Measurements from ENCODE around the gene HMGN3.

The HMGN3 gene

DNA sequence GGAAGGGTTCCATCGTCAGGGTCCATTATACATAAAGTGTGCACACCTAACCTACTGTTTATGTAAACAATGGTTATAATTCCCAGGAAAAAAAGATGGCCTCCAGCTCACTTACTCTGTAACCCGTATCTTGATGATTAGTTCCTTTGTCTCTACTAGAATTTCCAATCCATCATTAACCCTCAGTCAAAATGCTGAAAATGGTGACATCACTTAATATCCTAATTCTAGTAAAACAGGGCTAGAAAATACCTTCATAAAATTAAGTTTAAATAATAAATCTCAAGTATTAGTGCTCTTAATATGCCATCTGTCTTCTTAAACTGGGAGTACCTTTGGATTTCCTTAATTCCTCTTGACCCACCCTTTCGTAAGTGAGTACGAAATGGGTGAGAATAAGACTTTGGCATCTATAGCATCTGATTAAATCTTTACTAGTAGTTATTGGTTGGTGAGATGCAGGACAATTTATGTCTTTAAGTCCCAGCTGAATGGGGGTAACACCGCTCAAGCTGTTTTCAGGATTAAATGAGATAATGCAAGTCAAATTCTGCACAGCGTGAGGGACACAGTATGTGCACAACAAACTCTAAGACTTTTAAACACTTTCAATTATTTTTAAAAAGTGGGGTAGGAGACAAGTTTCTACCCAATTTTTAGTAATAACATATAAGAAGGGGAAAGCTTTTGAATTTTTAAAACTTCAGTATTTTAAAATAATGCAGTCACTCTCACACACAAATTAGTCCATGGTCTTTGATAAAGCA, 1.6 kb downstream of the HMGN3 start:
- no peak for DNase-seq (ENCODE audit: low read depth)

DNA sequence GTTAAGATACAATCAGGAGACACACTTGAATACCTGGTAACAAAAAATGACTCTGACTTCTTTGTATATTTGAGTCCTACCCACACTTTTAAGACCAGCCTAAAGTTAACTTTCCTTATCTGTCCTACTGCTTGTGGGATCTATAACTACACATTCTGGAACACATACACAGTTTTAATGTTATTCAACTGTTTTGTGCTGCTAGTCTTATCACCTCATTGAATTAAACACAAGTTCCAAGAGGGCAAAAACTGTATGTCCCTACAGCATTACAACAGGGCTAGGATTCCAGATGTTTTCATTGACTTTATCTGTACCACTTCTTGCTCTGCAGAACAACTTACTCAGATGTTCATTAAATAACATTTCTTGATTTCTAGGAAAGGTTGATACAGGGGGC, 2.8 kb downstream of the HMGN3 start:
- no peak for DNase-seq (ENCODE audit: low read depth)

DNA sequence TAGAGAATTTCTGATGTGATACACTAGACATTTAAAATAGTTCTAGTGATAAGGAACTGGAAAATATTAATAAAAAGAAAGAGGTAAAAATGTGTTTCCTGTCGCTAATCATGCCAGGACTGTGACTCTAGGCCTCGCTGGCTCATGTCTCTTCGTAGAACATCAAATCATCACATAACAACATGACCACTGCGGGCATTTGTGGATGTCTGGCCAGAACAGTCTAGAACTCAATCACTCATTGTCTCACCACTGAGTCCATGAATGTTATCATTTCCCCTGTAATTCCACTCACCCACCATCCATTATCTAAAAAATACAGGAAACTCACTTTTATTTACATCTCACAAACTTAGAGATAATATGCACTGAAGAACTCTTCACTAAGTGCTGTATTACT, 3.4 kb downstream of the HMGN3 start:
- DNase-seq (ENCODE audit: low read depth), result no peak

DNA sequence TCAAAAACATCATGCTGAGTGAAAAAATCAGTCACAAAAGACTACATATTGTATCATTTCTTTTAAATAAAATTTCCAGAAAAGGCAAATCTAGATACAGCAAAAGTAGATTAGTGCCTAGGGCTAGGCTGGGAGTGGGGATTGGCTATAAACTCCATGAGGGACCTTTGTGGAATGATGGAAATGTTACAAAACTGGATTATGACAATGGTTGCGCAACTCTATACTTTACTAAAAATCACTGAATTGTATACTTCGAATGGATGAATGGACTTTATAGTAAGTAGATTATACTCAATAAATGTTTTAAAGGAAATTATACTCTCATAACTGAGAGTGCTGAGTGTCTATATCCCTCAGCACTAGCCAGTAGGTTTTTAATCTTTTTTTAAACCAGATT, 4.3 kb downstream of the HMGN3 start:
- DNase-seq (ENCODE audit: low read depth), result no peak

DNA sequence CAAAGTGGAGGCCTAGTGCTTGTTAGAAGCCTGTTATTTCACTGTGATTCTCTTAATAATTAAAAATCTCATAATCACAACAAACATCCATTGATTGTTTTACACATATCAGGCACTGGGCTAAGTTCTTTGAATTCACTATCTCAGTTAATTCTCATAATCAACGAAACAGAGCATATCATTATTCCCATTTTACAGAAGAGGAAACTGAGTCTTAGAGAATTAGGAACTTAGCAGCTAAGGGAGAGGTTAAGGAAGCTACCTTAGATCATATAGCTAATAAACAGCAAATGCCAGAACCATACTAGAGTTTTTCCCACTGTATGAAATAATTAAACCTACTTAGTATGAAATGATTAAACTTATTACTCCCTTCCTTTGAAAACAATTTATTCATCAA, 7.0 kb downstream of the HMGN3 start:
- DNase-seq (ENCODE audit: low read depth), result no peak

DNA sequence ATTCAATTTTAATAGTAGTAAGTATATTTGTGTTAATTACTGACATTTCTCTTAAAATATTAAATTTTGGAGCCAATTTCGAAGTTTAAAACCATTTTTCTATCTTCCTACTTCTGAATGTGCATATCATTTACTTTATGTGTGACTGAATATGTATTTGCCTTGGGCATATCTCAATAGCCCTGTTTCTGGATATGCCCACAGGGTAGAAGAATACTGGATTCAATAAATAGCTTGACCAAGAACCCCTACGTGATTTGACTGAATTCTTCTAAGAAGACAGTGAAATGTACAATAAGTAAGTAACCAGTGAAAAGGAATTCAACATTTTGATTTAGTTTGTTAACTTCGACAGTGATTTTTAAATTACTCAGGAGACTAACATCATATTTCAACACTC, 7.8 kb downstream of the HMGN3 start:
- DNase-seq (ENCODE audit: low read depth), result no peak

DNA sequence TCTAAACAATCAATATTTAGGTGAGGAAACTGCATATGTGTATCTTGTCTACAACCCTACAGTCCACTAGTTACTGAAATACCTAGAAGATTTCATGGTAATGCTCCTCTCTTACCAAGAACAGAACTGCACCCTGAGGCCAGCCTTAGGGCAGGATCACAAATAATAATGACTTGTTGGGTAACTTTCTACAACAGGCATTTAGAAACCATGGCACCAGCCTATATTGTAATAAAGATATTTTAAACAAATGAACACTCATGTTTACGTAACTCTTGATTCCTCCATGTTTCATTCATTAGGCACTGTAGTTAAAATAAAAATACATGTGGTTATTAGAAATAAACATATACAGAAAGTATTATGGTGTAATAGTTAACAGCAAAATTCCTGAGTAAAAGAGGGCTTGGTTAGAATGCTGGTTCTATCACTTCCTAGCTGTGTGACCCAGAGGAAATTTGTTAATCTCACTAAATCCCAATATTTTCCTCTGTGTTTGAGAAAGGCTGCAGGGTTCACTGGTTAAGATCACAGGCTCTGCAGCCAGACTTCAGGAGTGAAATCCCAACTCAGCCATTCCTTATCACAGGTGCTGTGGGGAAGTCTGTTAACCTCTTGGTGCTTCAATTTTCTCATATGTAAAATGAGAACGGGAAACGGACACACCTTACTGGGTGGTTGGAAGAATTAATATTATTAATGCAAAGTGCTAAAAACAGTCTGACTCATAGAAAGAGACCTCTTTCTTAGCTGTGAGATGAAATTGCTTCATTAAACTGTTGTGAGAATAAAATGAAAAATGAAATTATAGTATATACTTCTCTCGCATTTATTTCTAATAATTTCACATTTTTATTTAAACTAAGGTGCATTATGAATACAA, 8.5 kb downstream of the HMGN3 start:
- DNase-seq (ENCODE audit: low read depth), result no peak

DNA sequence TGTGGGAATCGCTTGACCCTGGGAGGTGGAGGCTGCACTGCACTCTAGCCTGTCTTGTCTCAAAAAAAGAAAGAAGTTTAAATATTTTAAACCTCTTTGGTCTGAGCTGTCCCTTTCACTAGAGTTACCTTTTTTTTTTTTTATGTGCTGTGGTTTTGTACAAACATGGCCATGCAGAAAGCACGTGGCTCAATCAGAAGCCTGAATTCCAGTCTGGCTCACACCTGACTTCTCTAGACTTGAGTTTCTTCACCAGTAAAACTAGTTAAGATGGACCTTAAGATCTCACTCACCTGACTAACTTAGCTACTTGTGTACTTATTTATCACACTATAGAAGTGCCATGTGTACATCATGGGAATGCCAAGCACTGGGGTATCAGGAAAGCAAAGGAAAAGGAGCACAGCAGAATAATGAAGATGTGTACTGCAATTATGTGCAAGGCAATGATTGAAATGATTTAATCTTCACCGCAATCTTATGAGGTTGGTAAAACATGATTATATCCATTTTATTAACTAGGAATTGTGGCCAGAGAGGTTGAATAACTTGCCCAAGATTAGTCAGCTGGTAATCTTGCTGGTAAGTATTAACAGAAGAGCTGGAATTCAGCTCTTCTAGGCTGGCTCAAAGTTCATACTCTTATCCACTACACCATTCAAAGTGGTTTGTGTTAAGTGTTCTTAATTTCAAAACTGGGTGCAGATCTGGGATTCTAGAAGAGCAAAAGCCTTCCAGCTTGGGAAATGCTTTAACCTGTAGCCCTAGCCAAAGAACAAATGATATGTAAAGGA, 10.7 kb downstream of the HMGN3 start:
- no peak for DNase-seq (ENCODE audit: low read depth)

DNA sequence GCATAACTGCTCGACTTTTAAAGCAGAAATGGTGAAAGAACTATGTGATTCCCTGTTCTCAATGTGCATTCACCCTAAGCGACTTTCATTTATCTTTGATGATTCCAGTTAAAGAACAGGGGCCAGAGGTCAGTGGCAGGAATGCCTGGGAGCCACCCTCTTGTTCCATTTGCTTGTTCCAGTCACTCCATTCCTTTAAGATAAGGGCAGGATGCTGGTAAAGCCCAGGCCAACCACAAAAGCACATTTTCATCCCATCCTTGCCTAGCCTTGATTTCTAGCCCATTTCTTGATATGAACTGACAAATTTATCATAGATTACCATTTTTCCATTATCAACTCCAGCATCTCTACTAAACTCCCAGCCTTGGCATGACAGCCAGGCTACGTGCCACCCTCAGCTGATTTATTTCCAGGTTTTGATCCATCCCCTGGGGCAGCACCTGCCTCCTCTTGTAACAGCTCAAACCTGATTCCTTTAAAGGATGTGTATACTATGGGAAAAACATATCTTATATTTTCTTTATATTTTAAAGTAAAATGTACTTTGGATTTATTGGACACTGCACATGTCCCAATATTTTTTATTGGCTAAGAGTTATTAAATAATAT, 19.2 kb downstream of the HMGN3 start:
- no peak for DNase-seq (ENCODE audit: low read depth)

DNA sequence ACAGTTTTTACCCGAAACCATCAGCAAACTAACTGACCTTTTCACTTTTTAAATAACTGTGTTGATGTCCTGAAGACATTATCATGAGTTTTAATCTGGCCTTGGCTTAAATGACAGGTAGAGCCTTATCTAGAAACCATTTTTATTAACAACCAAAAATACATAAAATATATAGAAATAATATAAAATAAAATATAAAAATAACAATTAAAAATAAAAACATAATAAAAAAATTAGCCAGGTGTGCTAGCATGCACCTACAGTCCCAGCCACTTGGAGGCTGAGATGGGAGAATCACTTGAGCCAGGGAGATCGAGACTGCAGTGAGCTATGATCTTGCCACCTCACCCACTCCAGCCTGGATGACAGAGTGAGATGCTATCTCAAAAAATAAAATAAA, 21.6 kb downstream of the HMGN3 start:
- no peak for DNase-seq (ENCODE audit: low read depth)

DNA sequence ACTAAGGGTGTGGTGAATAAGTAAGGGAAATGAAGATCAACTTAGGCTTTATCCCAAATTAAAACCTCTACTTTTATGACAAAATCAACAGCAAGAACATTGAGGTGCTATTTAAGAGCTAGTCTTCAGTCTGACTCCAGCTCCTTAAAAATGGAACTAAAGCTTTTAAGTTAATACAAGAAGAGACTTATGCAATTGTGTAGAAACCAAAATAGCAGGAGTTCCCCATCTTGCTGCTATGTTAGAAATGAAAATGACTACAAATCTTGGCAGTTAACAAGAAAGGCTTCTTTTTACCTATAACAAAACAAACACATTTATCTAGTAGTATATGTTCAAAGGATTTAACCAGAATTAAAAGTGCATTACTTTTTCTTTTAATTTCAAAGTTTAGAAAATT, 25.7 kb downstream of the HMGN3 start:
- DNase-seq (ENCODE audit: low read depth), result no peak

DNA sequence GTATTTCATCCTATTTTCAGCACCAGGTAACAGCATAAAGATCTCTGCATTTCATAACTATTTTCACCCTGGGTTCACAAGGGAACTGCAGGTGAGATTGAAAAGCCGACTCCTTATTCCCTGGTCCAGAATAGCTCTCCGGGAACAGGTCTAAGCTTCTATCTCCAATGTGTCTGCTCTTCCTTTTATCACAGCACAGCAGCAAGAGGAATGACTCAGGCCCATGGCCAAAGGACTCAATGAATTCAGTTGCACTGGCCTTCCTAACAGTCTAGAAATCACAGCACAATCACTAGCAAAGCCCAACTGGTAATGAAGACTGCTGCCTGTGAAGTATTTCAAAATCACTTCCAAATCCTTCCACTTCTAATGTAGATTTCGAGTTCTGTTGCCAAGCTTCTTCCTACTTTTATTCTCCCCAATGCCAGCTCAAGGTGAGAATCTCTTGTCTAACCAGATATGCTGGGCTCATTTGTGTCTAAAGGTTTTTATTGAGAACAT, 30.7 kb downstream of the HMGN3 start:
- DNase-seq (ENCODE audit: low read depth), result no peak

DNA sequence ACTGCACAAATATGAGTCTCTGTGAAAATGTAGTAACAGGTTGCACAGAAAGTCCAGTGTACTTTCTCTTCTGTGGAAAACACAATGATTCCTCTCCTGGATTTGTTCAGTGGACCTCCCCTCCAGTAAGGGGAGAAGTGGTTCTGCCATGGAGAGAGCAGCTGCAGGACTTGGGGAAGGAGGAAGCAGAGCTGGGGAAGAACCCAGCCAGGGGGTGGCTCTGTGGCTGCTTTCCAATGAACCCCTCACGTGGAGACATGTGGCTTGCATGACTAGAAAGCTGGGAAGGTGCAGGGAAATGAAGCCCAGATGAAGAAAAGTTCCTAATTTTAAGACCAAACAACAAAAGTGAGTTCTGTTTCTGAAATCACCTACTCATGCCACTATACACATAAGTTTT, 31.9 kb downstream of the HMGN3 start:
- DNase-seq (ENCODE audit: low read depth), result no peak

DNA sequence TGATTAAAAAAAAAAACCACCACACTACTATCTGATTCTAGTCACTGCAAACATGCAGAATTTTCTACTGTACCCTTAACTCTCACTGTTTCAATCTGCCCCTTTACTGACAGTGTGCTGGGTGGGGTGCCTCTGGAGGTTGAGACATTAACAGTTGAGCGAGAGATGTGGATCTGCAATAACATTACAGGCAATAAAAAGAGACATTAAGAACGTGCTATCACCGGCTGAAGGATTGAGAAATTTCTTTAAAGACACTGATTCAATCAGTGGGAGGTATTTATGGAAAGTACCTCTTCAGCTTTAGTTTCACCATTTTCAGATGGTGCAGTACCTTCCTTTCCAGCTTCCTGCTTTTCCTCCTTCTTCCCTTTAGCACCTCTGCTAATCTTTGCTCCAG, 32.5 kb downstream of the HMGN3 start:
- DNase-seq (ENCODE audit: low read depth), result no peak

DNA sequence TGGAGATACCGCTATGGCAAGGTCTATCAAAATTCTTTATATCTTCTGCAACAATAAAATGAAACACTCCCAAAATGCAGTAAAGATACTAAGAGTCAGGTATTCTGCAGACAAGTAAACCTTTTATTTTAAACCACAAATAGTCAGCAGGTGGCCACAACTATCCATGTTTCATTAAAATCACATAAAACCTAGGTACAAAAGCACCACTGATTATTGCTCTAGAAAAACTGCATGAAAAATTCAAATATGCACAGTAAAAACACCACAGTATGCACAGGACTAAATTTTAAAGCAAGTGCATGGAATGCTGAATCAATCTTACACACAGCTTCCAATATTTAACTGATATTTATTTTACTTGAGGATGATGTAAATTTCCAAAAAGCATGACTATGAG, 33.3 kb downstream of the HMGN3 start:
- no peak for DNase-seq (ENCODE audit: low read depth)

DNA sequence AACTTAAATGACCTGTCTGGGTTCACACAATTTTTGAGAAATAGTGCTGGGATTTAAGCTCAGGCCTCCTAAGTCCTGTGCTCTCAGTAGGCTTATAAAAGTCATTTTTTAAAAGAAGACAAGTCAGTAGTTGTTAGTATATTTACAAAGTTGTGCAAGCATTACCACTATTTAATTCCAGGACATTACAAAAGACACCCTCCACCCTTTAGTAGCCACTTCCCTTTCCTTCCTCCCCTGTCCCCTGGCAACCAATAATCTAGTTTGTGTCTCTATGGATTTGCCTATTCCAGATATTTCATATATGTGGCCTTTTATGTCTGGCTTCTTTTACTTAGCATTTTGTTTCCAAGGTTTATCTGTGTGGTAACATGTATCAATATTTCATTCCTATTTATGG, 37.6 kb downstream of the HMGN3 start:
- no peak for DNase-seq (ENCODE audit: low read depth)

DNA sequence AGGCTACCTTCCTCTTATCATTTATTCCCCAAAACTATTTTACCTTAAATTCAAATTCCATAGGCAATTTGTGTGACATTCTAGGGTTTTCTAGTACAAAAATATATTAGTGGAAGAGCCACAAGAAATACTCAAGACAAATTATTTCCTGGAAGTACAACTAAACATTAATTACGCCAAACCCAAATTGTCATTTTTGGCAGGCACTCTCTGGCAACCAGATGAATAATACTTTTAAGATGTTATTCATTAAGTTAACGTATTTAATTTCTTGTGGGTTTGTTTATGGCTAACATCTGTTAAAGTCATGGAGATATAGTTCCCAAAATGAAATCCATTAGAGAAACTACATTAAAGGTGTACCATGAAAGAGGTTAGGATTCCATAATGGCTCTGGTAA, 40.5 kb downstream of the HMGN3 start:
- no peak for DNase-seq (ENCODE audit: low read depth)

DNA sequence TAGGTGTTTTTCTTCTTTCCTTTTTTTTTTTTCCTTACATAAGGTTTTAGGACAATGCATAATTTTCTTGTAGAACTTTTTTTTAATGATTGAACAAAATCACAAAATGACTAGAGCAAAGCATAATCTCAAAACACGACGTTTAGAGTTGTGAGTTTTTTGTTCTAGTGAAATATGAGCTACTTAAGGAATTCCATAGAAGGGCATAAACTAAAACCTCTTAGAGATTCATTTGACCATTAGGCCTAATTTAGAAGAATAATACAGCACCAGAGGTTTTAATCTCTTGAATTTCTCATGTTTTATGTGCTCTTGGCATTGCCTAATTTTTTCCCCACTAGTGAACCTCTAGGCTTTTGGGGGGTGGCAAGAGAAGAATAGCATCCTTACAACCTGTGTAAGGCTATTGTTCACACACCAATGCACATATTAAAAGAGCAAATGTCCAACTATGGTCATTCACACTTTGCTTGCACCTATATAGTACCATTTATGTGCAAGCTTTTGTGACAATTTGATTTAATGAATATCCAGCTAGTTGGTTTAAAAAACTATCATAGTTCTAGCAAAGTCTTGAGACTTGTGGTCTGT, 44.6 kb downstream of the HMGN3 start:
- DNase-seq (ENCODE audit: low read depth), result no peak

DNA sequence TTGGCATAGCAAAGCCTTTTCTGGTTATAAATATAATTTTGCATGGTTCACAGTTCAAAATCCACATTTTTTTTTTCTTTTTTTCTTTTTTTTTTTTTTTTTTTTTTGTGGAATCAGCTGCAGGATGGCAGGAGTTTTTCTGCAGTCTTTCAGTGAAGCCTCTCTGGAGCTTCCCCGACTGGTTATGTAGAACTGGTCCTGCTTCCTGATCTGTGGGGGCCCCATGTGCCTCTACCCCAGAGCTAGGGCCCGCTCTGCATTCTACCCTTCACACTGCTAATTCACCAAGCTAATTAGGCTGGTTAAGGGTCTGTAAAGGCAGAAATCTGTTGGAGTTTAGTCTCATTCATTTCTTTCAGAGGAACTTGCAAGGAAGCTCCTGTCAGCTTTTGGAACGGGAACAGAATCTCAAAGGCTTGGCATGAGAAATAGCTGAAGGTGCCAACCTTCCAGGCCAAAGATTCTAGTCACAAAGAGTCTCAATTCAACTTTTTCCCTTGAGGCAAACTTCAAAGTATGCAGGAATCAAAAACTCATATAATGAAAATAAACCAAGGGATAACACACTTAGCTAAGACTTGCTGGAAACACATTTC, 45.5 kb downstream of the HMGN3 start:
- DNase-seq (ENCODE audit: low read depth), result no peak

DNA sequence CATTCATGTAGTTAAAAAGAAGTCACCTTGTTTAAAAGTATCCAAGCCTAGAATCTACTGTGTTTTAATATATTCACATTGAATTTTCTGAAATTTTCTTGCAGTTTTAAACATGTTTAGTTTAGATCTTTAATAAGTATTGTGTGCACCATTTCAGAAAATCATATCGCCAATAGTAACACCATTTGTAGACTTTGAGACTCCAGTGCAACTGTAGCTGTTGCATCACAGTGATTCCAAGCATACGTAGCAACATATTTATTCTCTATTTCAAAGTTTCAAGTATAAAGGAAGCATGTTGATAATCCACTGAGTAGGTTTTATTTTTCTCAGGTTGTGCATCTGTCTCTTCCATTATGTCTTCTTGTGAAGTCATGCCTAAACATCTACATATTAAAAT, 46.4 kb downstream of the HMGN3 start:
- DNase-seq (ENCODE audit: low read depth), result no peak

DNA sequence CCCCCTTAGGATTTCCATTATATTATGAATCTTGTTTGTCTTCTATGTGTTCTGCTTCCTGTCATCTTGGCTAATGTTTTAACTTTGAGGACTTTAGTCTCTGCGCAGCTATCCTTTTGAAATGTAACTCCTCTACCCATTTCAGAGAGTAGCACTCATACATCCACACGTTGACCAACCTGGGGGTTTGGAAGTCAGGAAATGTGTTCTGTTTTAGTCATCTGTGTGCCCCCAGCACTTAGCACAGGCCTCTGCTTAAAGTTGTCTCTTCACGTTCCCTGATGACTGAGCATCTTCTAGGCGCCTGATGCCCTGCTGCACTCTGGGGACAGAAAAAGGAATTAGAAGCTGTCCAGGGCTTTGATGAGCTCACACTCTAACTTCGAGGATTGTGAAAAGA, 47.9 kb downstream of the HMGN3 start:
- no peak for DNase-seq (ENCODE audit: low read depth)

Data from T follicular helper cell (primary cell).